ENCODE data around the gene CCDC144A.
"Not testable (repeated sequence)": the region's sequence is repeated elsewhere in the genome, so short reads cannot be mapped to it uniquely, and the experiment has no call there.

CCDC144A gene

DNA sequence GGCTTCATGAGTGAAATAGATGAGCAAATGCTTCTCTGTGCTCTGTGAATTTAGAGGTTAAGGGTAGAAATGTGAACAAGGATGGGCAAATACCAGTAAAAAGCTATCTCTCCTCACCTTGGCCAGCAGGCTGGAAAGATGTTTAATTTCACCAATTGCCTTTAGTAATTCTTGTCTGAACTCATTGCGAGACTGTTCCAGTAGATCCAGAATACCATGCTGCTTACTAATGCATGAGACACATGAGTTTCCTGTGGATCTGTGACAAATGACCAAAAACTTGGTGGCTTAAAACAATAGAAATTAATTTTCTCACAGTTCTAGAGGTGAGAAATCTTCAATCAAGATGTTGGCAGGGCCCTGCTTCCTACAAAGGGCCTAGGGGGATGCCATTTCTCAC lies 27.1 kb upstream of the CCDC144A start:
- TF ChIP-seq, protein P1, sequence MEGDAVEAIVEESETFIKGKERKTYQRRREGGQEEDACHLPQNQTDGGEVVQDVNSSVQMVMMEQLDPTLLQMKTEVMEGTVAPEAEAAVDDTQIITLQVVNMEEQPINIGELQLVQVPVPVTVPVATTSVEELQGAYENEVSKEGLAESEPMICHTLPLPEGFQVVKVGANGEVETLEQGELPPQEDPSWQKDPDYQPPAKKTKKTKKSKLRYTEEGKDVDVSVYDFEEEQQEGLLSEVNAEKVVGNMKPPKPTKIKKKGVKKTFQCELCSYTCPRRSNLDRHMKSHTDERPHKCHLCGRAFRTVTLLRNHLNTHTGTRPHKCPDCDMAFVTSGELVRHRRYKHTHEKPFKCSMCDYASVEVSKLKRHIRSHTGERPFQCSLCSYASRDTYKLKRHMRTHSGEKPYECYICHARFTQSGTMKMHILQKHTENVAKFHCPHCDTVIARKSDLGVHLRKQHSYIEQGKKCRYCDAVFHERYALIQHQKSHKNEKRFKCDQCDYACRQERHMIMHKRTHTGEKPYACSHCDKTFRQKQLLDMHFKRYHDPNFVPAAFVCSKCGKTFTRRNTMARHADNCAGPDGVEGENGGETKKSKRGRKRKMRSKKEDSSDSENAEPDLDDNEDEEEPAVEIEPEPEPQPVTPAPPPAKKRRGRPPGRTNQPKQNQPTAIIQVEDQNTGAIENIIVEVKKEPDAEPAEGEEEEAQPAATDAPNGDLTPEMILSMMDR (IDR thresholded peaks at IDR 0.05; ENCODE audit: low read length) = no peak
- no peak for TF ChIP-seq EZH2 (IDR thresholded peaks at IDR 0.05; ENCODE audit: borderline replicate concordance, low read length)
- no peaks in the 10 kb centered on the region for H3F3A ChIP-seq (ENCODE audit: insufficient read depth, low read length)

DNA sequence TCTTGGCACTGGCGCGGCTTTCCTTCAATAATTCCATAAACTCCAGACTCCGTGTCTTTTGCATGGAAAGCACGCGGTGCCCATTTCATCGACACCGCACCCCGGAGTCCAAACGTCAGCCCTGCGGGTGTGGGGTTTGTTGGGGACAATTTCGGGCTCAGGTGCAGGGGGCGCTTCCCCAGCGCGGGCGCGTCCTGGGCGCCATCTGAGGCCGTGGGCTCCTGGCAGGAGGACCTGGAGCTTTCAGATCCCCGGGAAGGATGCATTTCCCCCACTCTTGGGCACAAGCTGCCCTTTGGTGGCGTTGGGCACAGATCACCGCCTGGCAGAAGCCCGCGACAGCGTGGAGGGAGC lies 23.5 kb upstream of the CCDC144A start:
- not testable (repeated sequence) for H3K27me3 ChIP-seq (ENCODE audit: insufficient read depth, low read length); H3K27ac ChIP-seq (ENCODE audit: low read depth, low read length, poor library complexity, severe bottlenecking); H3K9ac ChIP-seq (ENCODE audit: low read length); H3K36me3 ChIP-seq (ENCODE audit: insufficient read depth, low read length); H3K4me2 ChIP-seq (ENCODE audit: low read length); H2AFZ ChIP-seq (ENCODE audit: low read length); H3K9me2 ChIP-seq (ENCODE audit: low read depth, low read length); H3K79me2 ChIP-seq (ENCODE audit: insufficient read depth, low read length); H3K4me3 ChIP-seq (ENCODE audit: low read depth, low read length, poor library complexity, severe bottlenecking); H3K9me3 ChIP-seq (ENCODE audit: low read length); H3K4me1 ChIP-seq (ENCODE audit: insufficient read depth, low read length, severe bottlenecking); H3F3A ChIP-seq (ENCODE audit: insufficient read depth, low read length); H4K20me1 ChIP-seq (ENCODE audit: insufficient read depth, low read length)

More for the DNA sequence above, 27.1 kb upstream of the CCDC144A start:
- Histone ChIP-seq H3K4me1 (ENCODE audit: insufficient read depth, low read length, severe bottlenecking) (no peaks in the 10 kb centered on the region), H3K36me3 (ENCODE audit: insufficient read depth, low read length) (no peaks in the 10 kb centered on the region), H3K4me3 (ENCODE audit: low read depth, low read length, poor library complexity, severe bottlenecking) (no peak overlapping the region), H3K27ac (ENCODE audit: low read depth, low read length, poor library complexity, severe bottlenecking) (no peak overlapping the region), H3K9me2 (ENCODE audit: low read depth, low read length) (no peaks in the 10 kb centered on the region), H4K20me1 (ENCODE audit: insufficient read depth, low read length) (no peaks in the 10 kb centered on the region), H3K4me2 (ENCODE audit: low read length) (no peak overlapping the region), H3K9me3 (ENCODE audit: low read length) (0 out of 2 replicates have a peak, but pooled peaks cover 3% of the 10 kb centered on the region), H2AFZ (ENCODE audit: low read length) (no peak overlapping the region), H3K79me2 (ENCODE audit: insufficient read depth, low read length) (no peaks in the 10 kb centered on the region), H3K27me3 (ENCODE audit: insufficient read depth, low read length) (peaks cover 3% of the 10 kb centered on the region; the same call in 1 of the 2 replicates), H3K9ac (ENCODE audit: low read length) (no peak overlapping the region)

DNA sequence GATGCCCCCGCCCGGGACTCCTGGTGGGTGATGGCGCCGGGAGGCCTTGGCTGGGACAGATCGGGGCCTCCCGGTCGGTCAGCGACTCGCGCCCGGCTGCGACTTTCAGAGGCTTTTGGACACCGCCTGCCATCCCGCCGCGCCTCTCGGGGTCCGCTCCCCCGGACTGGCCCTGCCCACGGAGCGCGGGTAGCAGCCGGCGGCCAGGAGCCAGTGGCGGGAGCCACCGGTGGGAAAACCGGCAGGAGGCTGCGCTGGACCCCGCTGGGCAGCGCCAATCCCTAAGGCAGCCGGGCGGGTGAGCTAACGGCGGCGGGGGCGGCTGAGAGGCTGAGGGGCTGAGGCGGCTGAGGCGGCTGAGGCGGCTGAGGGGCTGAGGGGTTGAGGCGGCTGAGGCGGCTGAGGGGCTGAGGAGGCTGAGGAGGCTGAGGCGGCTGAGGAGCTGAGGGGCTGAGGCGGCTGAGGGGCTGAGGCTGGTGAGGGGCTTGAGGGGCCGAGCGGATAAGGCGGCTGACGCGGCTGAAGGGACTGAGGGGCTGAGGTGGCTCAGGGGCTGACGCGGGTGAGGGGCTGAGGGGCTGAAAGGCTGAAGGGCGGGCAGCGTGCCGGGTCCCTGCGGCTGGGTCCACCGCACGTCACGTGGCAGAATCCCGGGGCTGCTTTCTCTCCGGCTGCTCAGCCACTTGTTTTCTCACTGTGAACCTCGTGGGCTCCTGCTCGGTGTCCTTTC lies 23.0 kb upstream of the CCDC144A start:
- H4K20me1 ChIP-seq (ENCODE audit: insufficient read depth, low read length); H3K9me3 ChIP-seq (ENCODE audit: low read length); H3K27ac ChIP-seq (ENCODE audit: low read depth, low read length, poor library complexity, severe bottlenecking); H3F3A ChIP-seq (ENCODE audit: insufficient read depth, low read length); H3K9ac ChIP-seq (ENCODE audit: low read length); H3K4me3 ChIP-seq (ENCODE audit: low read depth, low read length, poor library complexity, severe bottlenecking); H3K36me3 ChIP-seq (ENCODE audit: insufficient read depth, low read length); H3K4me1 ChIP-seq (ENCODE audit: insufficient read depth, low read length, severe bottlenecking); H2AFZ ChIP-seq (ENCODE audit: low read length); H3K79me2 ChIP-seq (ENCODE audit: insufficient read depth, low read length); H3K9me2 ChIP-seq (ENCODE audit: low read depth, low read length); H3K4me2 ChIP-seq (ENCODE audit: low read length); H3K27me3 ChIP-seq (ENCODE audit: insufficient read depth, low read length): not testable (repeated sequence)

DNA sequence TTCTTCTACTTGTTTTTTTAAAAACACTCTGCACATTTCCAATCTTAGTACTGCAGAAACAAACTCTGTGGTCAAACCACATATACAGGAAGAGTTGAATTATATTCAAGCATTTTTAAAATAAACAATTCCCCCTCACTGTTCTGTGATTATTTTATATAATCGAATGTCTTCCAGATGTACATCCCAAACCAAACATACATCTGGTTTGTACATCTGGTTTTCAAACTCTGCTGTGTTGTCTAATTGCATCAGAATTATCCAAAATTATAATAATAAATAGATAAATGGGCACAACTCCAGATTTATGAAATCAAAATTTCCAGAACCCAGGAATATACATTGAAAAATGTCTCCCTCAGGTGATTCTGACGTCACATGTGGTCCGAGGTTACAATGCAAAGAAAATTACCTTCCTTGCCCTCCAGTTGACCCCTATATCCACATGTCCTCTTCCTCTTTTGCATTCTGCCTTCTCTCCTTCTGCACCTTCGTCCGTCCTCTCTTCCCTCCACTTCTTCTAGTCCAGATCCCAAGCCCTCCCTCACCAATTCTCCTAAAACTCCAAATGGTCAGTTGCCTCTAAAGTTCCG lies 13.3 kb upstream of the CCDC144A start:
- Histone ChIP-seq H3K4me2 (ENCODE audit: low read length) (no peak overlapping the region), H3K9me3 (ENCODE audit: low read length) (no peaks in the 10 kb centered on the region), H3K4me1 (ENCODE audit: insufficient read depth, low read length, severe bottlenecking) (no peaks in the 10 kb centered on the region), H3K27ac (ENCODE audit: low read depth, low read length, poor library complexity, severe bottlenecking) (no peak overlapping the region), H3K9me2 (ENCODE audit: low read depth, low read length) (no peaks in the 10 kb centered on the region), H4K20me1 (ENCODE audit: insufficient read depth, low read length) (no peaks in the 10 kb centered on the region), H3F3A (ENCODE audit: insufficient read depth, low read length) (no peaks in the 10 kb centered on the region), H2AFZ (ENCODE audit: low read length) (no peak overlapping the region), H3K36me3 (ENCODE audit: insufficient read depth, low read length) (no peaks in the 10 kb centered on the region), H3K4me3 (ENCODE audit: low read depth, low read length, poor library complexity, severe bottlenecking) (no peak overlapping the region), H3K27me3 (ENCODE audit: insufficient read depth, low read length) (no peaks in the 10 kb centered on the region), H3K9ac (ENCODE audit: low read length) (no peak overlapping the region), H3K79me2 (ENCODE audit: insufficient read depth, low read length) (no peaks in the 10 kb centered on the region)
- TF ChIP-seq EZH2 (IDR thresholded peaks at IDR 0.05; ENCODE audit: borderline replicate concordance, low read length) = no peak
- TF ChIP-seq, protein P1 (IDR thresholded peaks at IDR 0.05; ENCODE audit: low read length) = no peak

DNA sequence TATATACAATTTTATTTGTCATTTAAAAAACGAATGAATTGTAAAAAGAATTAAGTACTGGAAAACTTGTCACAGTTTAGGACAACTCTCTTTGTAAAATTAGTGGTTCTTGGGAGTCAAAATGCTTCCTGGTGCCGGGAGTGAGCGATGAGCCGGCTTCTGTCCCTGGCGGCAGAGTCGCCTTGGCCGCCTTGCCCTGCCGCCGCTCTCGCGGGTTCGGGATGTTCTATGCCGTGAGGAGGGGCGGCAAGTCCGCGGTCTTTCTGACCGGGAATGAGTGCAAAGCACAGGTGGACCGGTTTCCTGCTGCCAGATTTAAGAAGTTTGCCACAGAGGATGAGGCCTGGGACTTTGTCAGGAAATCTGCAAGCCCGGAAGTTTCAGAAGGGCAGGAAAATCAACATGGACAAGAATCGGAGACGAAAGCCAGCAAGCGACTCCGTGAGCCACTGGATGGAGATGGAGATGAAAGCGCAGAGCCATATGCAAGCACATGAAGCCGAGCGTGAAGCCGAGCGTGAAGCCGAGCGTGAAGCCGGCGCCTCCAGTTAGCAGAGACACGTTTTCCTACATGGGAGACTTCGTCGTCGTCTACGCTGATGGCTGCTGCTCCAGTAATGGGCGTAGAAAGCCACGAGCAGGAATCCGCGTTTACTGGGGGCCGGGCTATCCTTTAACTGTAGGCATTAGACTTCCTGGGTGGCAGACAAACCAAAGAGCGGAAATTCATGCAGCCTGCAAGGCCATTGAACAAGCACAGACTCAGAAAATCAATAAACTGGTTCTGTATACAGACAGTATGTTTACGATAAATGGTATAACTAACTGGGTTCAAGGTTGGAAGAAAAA lies 6.5 kb upstream of the CCDC144A start:
- not testable (repeated sequence) for H3K27ac ChIP-seq (ENCODE audit: low read depth, low read length, poor library complexity, severe bottlenecking); H3K9me2 ChIP-seq (ENCODE audit: low read depth, low read length); H2AFZ ChIP-seq (ENCODE audit: low read length); H3K9ac ChIP-seq (ENCODE audit: low read length); H3K4me1 ChIP-seq (ENCODE audit: insufficient read depth, low read length, severe bottlenecking); H3K79me2 ChIP-seq (ENCODE audit: insufficient read depth, low read length); H3F3A ChIP-seq (ENCODE audit: insufficient read depth, low read length); H3K4me2 ChIP-seq (ENCODE audit: low read length); H4K20me1 ChIP-seq (ENCODE audit: insufficient read depth, low read length); H3K27me3 ChIP-seq (ENCODE audit: insufficient read depth, low read length); H3K36me3 ChIP-seq (ENCODE audit: insufficient read depth, low read length); H3K9me3 ChIP-seq (ENCODE audit: low read length); H3K4me3 ChIP-seq (ENCODE audit: low read depth, low read length, poor library complexity, severe bottlenecking)
